ENCODE measurements around the gene ZNF462. TPM values are rescaled to one million over a fixed set of nuclear protein-coding genes. Genes with fewer than 3 reads are reported as not detected.

ZNF462 gene
- total and polyA plus RNA-seq, 7 donors: 2.0 to 102 (median 16.3) TPM

- ATAC-seq (no peak), DNase-seq (no peak)
- intact Hi-C loops (cut with DNase I): no loop called here
- Histone ChIP-seq H3K4me3 (no peak overlapping the region), H3K27ac (peak overlapping the region; percentile 81), H3K9me3 (no peaks in the 10 kb centered on the region), H3K4me1 (peaks cover 74% of the 10 kb centered on the region), H3K27me3 (ENCODE audit: insufficient read depth in 3 of 3, low read length in 2 of 3) (no peaks in the 10 kb centered on the region), H3K36me3 (ENCODE audit: insufficient read depth in 1 of 2, low read depth in 1 of 2) (no peaks in the 10 kb centered on the region)
- WGBS, 3 donors: 48 to 51% (median 51%) methylated on average over 5 of the region's 5 CpGs
- TF ChIP-seq, protein P1, sequence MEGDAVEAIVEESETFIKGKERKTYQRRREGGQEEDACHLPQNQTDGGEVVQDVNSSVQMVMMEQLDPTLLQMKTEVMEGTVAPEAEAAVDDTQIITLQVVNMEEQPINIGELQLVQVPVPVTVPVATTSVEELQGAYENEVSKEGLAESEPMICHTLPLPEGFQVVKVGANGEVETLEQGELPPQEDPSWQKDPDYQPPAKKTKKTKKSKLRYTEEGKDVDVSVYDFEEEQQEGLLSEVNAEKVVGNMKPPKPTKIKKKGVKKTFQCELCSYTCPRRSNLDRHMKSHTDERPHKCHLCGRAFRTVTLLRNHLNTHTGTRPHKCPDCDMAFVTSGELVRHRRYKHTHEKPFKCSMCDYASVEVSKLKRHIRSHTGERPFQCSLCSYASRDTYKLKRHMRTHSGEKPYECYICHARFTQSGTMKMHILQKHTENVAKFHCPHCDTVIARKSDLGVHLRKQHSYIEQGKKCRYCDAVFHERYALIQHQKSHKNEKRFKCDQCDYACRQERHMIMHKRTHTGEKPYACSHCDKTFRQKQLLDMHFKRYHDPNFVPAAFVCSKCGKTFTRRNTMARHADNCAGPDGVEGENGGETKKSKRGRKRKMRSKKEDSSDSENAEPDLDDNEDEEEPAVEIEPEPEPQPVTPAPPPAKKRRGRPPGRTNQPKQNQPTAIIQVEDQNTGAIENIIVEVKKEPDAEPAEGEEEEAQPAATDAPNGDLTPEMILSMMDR (IDR thresholded peaks at IDR 0.05): no peak
These were observed 28.3 kb downstream of the ZNF462 start for GRCh38 chr9:106891286-106891685.

GRCh38 chr9:106892632-106893031 is 29.7 kb downstream of the ZNF462 start:
- no peak overlapping the region for H3K4me3 ChIP-seq
- WGBS, 3 donors: 59 to 69% (median 65%) methylated on average over 4 of the region's 4 CpGs
- ATAC-seq (peak; percentile 95 to 98 (median 98)), DNase-seq (peak; percentile 59 to 77)
- H3K36me3 ChIP-seq (ENCODE audit: insufficient read depth in 1 of 2, low read depth in 1 of 2): no peaks in the 10 kb centered on the region
- intact Hi-C loops (cut with DNase I): no loop called here
- peaks cover 75% of the 10 kb centered on the region for H3K4me1 ChIP-seq
- no peaks in the 10 kb centered on the region for H3K9me3 ChIP-seq
- TF ChIP-seq, protein P1 (IDR thresholded peaks at IDR 0.05): no peak
- H3K27ac ChIP-seq: peak overlapping the region; percentile 81
- H3K27me3 ChIP-seq (ENCODE audit: insufficient read depth in 3 of 3, low read length in 2 of 3): no peaks in the 10 kb centered on the region

DNA sequence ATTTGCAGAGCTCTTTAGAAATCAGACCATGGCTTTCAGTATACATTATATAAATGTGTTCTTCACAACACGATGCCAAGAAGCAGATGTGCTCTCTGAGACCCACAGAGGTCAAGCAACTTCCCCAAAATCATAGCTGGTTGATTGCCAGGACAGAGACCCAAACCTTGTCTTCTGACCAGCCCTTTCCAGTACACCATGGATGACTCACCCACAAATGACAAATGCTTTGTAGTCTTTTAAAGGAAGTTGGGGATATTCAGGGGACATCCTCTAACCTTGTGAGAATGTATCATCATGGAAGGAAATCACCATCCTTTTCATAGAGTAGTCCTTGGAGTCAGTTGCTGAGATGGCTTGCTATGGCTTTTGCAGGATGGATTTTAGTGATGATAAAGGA is 30.1 kb downstream of the ZNF462 start:
- ATAC-seq (peak; percentile 62 to 75 (median 66)), DNase-seq (no peak)
- no peaks in the 10 kb centered on the region for H3K27me3 ChIP-seq (ENCODE audit: insufficient read depth in 3 of 3, low read length in 2 of 3)
- intact Hi-C loops (cut with DNase I): no loop called here
- TF ChIP-seq, protein P1 (IDR thresholded peaks at IDR 0.05): no peak
- 24 to 34% (median 30%) methylated on average over 1 of the region's 1 CpG for WGBS, 3 donors
- peak overlapping the region; percentile 81 for H3K27ac ChIP-seq
- no peak overlapping the region for H3K4me3 ChIP-seq
- H3K9me3 ChIP-seq: no peaks in the 10 kb centered on the region
- no peaks in the 10 kb centered on the region for H3K36me3 ChIP-seq (ENCODE audit: insufficient read depth in 1 of 2, low read depth in 1 of 2)
- peaks cover 74% of the 10 kb centered on the region for H3K4me1 ChIP-seq

DNA sequence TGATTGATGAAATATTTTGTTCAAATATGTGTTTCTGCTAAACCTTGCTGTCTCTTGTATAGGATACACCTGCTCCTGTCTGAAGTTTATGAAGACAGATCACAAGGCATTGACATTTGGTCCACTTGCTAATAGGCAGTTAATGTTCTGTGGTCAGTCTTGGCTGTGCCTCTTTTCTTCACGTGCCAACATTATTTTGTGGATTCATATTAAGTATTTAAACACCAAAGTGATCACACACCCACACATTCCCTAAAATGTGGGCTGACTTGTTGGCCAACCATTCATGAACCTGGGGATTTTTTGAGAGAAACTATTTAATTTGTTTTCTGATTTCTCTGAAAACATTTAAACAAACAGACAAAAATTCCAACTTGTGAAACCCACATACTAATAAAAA is 33.7 kb downstream of the ZNF462 start:
- Histone ChIP-seq H3K4me3 (no peak overlapping the region), H3K27ac (peak overlapping the region; percentile 46), H3K27me3 (ENCODE audit: insufficient read depth in 3 of 3, low read length in 2 of 3) (no peaks in the 10 kb centered on the region), H3K4me1 (peaks cover 59% of the 10 kb centered on the region), H3K36me3 (ENCODE audit: insufficient read depth in 1 of 2, low read depth in 1 of 2) (no peaks in the 10 kb centered on the region), H3K9me3 (no peaks in the 10 kb centered on the region)
- intact Hi-C loops (cut with DNase I): no loop called here
- ATAC-seq (no peak), DNase-seq (no peak)
- WGBS, 3 donors: 20 to 34% (median 22%) methylated on average over 1 of the region's 1 CpG
- TF ChIP-seq, protein P1 (IDR thresholded peaks at IDR 0.05): no peak

DNA sequence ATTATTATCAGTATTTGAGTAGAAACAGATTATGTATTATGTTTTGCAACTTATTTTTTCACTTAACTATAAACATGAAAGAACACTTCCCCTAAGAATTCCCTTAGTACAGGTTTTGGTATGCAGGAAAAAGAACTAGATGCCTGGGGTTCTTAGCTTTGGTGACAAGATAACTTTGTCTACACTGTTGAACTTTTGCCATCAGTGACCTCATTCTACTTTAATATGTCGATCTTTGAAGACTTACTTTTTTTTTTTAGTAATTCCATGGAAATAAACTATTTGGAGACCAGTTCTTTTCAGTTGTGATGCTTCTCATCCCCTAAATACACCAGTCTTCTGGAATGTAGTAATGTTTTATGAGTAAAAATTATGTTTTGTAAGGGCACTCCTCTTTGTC is 34.3 kb downstream of the ZNF462 start:
- no peak for ATAC-seq

More for the DNA sequence above, 34.3 kb downstream of the ZNF462 start:
- 3 to 7% (median 5%) methylated on average over 1 of the region's 1 CpG for WGBS, 3 donors
- H3K36me3 ChIP-seq (ENCODE audit: insufficient read depth in 1 of 2, low read depth in 1 of 2): no peaks in the 10 kb centered on the region
- no peaks in the 10 kb centered on the region for H3K9me3 ChIP-seq
- peaks cover 54% of the 10 kb centered on the region for H3K4me1 ChIP-seq
- no peaks in the 10 kb centered on the region for H3K27me3 ChIP-seq (ENCODE audit: insufficient read depth in 3 of 3, low read length in 2 of 3)
- intact Hi-C loops (cut with DNase I): no loop called here
- DNase-seq: no peak
- H3K4me3 ChIP-seq: no peak overlapping the region
- TF ChIP-seq, protein P1 (IDR thresholded peaks at IDR 0.05): no peak
- peak overlapping the region; percentile 18 for H3K27ac ChIP-seq

All from psoas muscle (tissue), 8 donors.